ENCODE data around the gene OCIAD1.
A peak's percentile ranks its signal among the peaks of the same experiment; 100 is the strongest.
"Not testable (repeated sequence)": the region's sequence is repeated elsewhere in the genome, so short reads cannot be mapped to it uniquely, and the experiment has no call there.

Gene OCIAD1, protein sequence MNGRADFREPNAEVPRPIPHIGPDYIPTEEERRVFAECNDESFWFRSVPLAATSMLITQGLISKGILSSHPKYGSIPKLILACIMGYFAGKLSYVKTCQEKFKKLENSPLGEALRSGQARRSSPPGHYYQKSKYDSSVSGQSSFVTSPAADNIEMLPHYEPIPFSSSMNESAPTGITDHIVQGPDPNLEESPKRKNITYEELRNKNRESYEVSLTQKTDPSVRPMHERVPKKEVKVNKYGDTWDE

DNA sequence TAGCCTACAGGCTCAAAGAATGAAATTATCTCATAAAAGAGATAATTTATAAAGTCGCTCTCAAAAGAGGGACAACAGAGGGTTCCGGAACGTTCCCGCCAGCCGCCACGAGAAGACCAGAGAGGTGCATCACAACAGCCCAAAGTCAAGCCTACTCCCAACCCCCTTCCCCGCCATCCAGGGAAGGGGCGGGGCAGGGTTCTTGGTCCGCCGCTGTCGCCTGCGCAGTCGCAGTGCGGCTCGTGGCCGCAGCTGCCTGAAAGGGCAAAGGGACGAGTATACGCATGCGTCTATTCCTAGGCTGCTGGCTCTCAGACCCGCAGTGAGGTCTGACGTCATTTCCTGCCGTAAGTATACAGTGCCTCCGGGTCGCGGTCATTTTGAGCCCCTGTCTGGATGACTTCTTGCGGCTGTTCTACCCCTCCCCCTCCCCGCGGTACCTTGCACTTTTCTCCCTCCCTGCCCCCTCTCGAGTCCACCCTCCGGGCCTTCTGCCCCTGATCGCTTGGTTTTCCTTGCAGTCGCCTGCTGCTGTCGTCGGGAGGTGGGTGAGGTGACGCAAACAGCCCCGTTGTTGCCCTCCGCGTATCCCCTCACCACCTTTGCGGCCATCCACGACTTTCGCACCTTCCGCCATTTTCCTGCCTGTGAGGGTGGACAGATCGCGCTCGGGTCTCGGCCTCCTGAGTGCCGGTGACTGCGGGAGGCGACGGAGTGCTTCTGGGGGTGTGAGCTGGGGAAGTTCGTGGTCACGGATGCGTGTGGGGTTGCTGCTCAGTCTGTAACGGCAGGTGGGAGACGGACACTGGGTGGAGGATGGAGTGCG, at the start of gene OCIAD1:
Gene OCIAD1, plus strand, starts transcription at position 383 of the 826 bp plus-strand sequence. CDS start 1,537 bp downstream, outside the sequence.
- peak; percentile 90 for DNase-seq

DNA sequence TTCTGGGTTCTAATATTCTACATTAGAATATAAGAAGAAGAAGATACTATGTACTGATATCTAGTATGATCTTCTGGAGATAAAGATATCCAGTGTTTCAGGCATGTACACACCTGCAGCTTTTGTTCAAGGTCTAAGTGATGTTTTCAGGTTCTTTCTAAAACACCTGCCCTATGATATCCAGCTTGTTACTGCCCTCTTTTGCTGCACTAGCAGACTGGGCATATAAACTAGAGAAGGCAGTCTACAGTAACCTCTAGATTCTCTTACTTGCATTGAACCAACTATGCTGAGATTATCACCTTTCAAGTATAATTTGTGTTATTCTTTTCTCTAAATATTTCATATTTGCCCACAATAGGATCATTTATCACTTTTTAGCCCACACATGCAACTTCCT, 48.9 kb upstream of the OCIAD1 start:
- DNase-seq: no peak

DNA sequence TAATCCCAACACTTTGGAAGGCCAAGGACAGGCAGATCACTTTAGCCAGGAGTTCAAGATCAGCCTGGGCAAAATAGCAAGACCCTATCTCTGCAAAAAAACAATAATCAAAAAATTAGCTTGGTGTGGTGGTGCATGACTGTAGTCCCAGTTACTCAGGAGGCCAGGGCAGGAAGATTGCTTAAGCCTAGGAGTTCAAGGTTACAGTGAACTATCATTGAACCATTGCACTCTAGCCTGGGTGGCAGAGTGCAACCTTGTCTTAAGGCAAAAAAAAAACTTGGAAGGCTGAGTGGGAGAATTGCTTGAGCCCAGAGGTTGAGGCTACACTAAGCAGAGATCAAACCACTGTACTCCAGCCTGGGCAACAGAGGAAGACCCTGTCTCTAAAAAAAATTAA, 45.6 kb upstream of the OCIAD1 start:
- no peak for DNase-seq

DNA sequence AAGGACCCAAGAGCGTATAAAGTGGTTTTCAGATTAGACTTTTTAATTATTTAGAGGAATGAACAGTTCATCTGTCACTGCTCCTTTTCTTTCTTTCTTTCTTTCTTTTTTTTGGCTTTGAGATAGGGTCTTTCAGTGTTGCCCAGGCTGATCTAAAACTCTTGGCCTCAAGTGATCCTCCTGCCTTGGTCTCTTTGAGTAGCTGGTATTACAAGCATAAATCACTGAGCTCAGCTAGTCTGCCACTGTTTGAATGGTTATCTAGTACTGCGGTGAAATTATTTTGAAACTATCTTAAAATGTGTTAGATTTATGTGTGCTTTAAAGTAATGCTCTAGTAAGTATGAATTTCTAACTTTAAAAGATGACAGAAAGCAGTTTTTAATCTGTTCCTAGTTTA, 44.3 kb upstream of the OCIAD1 start:
- DNase-seq: no peak

DNA sequence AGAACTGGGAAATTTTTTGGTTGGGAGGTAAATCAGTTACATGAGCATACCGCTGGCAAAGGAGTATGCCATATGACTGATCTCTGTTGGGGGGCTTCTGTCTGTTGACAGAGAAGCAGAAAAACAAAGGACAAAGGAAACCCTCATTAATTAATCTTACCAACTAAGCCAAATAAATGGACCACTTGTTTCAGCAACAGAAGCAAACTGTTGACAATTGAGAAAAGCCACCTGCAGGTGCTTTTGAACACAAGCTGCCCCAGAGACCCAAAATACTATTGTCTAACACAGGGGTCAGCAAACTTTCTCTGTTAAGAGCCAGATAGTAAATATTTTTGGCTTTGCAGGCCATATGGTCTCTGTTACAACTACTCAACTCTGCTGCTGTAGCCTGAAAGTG, 43.8 kb upstream of the OCIAD1 start:
- DNase-seq: no peak

DNA sequence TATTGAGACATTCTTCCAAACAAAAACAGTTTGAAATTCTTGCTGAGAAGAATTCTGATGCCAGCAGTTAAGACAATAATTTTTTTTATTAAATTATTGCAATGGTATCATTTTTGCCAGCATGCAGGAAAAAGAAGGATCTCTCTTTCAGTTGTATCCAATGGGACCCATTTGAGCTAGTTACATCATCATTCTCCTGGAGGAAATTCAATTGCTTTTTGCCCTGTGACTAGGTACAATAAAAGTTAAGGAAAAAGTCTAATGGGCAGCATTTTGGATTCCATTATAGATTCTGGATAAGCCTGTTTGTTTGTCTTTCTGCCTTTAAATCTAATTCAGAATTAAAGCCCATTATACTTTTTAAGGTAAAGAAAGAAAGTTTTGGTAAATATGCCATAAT, 40.3 kb upstream of the OCIAD1 start:
- DNase-seq: no peak

DNA sequence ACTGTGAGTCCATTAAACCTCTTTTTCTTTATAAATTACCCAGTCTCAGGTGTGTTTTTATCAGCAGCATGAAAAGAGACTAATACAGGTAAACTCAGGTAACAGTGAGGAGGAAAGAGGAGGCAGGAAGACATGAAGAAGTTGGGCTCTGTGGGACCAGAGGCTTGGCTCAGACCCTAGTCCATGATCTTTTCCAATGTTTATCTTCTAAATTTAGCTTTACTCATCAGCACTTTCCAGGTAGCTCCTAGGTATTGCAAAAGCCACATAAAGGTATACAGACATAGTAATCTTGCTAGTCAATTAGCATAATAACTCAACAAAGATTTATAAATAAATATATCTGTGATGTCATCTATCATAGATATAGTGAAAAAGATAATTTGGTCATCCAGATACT, 39.6 kb upstream of the OCIAD1 start:
- no peak for DNase-seq

DNA sequence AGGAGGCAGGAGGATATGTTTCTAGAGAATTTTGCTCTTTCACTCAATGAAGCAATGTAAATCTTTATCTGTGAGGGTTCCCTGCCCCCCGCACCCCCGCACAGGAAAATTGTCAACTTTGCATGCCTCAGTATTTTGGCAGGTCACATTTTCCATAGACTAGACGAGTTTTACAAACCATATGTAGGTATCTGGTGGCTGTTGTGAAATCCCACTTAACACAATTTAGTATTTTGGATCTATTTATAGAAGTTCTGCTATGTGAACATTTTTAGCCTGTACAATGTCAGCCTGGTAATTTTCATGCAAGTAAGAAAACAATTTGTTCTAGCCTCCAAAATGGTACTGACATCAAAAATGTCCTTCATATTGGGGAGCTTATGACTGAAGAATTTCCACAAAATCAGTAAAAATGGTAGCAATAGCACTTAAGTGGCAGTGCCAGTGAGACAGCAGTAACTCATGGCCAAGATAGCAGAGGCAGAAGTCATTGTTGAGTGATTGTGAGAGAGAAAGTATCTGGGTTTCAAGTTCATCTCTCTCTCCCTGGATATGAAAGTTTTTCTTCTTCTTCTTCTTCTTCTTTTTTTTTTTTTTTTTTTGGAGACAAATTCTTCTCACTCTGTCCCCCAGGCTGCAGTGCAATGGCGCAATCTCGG, 38.4 kb upstream of the OCIAD1 start:
- DNase-seq: no peak

DNA sequence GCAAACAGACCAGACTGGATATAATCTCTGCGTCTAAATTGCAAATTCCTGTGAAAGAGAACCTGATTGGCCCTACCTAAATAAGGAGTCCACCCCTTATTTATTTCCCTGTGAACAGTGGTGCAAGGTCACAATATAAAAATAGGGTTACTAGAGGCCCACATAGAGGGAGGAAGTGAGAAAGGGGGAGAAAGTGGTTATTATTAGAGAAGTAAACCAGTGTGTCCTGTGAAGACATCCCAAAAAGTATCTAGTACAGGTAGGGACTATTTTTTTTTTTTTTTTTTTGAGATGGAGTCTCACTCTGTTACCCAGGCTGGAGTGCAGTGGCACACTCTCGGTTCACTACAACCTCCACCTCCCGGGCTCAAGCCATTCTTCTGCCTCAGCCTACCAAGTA, 35.8 kb upstream of the OCIAD1 start:
- DNase-seq: no peak

DNA sequence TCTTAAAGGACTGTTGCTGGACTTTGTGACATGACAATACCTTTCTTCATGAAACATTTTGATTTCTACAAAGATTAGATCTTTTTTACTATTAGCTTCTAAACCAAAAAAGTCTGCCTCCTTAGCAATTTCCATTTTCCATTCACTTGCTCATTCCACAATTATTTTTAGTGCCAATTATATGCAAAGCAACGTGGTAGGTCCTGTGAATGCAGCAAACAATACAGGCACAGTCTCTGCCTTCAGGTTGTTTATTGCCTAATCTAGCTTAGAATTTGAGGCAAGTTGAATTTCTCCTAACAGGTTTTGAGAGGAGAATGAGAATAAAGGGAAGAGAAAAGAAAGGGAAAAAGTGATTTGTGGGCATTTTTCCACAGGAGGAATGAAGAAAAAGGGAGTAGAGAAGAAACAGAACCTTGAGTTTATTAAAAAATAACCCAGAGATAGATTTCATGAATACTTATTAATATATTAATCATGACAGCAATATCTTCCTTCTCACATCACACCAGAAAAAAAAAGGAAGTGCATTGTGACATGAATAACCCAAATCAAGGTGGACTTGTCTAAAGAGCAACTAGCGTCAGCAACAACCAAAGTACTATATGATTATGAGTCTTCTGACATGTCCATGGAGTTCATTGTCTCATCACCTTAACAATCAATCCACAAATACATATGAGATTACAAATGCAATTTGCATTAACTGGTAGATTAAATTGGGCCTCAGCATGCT, 34.5 kb upstream of the OCIAD1 start:
- no peak for DNase-seq

DNA sequence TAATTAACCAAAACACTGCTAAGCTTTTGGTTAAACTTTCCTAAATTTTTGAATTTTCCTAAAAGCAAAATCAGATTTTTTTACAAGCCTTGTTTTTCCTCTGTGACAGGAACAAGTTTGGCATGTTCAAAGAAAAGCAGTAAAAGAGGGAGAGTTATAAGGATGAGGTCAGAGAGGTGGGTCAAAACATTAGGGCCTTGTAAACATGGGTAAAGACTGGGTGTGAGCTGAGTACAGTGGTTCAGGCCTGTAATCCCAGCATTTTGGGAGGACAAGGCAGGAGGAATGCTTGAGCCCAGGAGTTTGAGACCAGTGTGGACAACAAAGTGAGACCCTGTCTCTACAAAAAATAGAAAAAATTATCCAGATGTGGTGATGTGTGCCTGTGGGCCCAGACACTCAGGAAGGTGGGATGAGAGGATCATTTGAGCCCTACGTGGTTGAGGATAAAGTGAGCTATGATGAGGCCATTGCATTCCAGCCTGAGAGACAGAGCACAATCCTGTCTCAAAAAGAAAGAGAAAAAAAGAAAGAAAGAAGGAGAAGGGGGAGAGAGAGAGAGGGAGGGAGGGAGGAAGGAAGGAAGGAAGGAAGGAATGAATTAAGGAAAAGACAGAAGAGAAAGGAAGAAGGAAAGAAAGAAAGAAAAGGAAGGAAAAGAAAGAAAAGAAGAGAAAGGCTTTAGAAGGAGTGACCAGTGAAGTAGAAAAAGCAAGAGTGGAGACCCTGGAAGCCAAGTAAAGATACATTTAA, 33.8 kb upstream of the OCIAD1 start:
- no peak for DNase-seq

DNA sequence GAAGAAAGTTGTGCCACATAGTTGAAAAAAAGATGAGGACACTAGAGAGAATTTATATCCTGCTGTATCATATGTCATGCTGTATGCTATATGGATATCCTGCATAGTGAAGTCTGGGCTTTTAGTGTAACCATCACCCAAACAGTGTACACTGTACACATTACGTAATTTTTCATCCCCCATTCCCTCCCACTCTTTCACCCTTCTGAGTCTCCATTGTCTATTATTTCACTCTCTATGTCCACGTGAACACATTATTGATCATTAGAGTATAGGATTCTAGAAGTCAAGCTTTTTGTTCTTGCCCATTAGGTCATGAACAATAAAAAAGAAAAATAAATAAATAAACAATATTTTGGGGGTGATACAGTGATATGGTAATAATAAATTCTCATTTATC, 32.8 kb upstream of the OCIAD1 start:
- no peak for DNase-seq

DNA sequence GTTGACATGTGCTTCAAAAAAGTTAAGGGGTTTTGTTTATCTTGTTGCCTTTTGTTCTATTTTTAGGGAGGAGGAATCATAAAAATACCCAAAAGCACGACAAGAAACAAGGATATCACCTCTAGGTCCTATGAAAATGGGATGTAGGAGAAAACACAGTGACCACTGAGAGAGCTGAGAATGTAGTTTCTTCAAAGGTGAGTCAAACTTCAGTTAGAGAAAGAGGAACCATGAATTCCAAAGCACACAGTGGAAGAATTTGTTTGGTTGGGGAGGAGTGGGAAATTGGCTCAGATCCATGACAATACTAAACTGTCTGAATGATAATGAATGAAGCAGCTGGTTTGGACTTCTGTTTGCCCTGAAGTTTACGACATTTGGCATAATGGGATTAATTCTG, 31.7 kb upstream of the OCIAD1 start:
- DNase-seq: no peak

DNA sequence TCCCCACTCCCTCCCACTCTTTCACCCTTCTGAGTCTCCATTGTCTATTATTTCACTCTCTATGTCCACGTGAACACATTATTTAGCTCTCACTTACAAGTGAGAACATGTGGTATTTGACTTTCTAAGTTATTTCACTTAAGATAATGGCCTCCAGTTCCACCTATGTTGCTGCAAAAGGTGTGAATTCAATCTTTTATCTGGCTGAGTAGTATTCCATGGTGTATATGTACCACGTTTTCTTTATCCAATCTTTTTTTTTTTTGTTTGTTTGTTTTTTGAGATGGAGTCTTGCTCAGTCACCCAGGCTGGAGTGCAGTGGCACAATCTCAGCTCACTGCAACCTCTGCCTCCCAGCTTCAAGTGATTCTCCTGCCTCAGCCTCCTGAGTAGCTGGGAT, 30.7 kb upstream of the OCIAD1 start:
- DNase-seq: not testable (repeated sequence)

DNA sequence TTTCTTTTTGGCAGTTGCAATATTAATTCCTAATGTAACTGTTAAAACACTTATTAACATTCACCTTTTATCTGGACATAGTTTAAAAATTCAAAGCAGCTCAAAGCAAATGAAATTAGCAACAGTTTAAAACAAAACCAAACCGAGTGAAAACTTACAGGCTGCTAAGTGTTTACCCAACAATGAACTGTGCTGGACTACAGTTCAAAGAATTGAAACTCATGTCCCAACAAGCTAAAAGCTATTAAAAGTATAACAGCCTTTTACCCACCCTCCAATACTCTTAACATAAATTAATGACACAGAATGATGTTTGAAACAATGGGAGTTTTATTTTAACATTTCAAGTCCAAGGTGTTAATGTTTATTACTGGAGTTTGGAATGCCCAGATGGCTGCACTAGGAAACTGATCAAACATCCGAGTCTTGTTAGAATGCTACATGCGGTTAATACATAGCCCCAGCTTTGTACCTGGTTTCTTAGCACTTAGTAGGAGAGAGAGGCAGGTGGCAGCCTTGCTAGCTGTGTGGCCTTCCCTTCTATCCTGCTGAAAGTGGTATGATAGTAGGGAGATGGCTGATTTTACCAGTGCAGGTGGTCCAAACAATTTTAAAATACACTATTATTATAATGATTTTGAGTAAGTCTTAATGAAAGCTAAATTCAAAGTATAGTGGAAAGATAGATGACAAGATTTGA, 29.7 kb upstream of the OCIAD1 start:
- DNase-seq: no peak

DNA sequence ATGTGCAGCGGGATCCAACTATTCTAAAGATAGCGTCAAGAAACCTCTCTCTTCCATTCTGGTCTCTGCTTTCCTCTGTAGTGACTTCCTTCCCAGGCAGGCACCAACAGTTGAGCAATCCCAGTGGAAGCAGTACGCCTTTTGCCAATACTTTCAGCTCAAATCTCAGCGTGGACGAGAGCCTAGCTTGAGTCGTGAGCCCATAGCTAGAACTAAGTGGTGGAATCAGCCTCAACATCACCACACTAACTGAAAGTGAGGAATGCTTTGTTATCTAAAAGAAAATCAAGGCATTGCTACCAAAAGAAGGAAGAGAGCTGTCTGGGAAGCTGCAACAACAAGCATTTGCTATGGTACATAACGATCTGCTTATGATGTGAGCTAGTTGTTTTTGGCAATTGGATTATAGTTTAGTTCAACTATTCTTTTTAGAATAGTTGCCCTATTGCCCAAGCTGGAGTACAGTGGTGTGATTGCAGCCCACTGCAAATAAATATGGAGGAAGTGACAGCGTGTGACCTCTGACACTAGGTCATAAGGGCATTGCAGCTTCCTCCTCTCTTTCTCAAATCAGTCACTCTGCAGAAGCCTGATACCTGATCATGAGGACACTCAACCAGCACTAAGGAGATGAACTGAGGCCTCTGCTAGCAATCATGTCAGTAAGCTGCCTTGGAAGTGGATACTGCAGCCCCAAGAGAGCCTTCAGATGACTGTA, 26.1 kb upstream of the OCIAD1 start:
- DNase-seq: no peak

DNA sequence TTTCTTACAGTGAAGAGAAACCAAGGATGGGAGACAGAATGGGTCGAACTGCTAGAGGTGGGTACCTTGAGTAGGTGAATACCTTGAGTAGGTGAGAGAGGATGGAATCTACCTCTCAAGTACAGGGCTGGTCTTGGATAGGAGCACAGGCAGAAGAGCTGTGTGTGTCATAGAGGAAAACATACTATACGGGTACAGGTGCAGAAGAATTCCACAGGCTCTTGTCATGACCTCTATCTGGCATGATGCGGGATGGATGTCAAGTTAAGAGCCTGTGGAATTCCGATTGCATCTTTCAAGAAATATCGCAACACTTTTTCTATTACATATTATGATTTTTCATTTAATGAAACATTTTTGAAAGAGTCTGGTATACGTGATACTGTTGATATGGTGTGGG, 18.0 kb upstream of the OCIAD1 start:
- no peak for DNase-seq

DNA sequence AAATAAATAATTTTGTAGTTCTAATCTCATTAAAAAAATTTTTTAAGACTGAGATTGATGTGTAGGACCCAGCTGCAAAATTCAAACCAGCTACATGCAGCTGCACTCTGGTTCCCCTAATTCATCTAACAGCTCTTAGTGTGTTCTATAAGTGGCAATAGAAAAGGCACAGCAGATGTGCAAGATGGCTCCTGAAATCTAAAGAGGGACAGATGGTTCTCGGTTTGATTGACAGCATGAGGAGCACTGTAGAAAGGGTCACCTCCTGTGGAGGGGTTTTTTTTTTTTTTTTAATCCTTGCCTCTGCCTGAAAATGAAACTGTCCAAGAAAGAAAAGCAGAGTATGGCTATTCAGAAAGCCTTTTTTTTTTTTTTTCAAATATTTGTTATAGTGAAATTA, 16.9 kb upstream of the OCIAD1 start:
- DNase-seq: no peak

DNA sequence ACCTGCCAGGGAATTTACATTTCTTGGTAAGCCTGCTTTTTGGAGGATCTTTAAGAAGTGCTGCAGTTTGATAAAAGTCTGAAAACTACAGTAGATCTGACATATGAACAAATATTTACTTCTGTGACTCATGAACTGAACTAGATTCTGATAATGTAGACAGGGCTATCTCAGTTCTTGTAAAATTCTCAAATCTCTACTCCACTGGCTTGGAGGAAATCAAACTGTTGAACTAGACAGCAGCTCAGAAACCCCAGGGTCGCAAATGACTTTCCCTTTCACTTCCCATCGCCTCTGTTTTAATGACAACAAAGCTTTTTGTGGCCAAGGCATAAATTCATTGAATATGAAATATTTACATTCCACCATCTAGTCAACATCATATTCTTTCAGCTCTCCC, 15.4 kb upstream of the OCIAD1 start:
- no peak for DNase-seq

DNA sequence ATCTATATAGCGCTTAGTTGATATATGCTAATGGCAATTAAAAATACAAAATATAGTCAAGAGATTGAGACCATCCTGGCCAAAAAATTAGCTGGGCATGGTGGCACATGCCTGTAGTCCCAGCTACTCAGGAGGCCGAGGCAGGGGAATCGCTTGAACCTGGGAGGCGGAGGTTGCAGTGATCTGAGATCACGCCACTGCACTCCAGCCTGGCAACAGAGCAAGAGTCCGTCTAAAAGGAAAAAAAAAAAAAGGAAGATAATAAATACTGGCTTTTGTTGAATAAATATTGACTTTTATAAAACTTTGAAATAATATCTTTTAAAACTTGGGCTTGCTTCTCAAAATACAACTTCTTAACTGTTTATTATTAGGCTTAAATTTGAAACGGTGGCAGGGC, 14.6 kb upstream of the OCIAD1 start:
- DNase-seq: not testable (repeated sequence)

DNA sequence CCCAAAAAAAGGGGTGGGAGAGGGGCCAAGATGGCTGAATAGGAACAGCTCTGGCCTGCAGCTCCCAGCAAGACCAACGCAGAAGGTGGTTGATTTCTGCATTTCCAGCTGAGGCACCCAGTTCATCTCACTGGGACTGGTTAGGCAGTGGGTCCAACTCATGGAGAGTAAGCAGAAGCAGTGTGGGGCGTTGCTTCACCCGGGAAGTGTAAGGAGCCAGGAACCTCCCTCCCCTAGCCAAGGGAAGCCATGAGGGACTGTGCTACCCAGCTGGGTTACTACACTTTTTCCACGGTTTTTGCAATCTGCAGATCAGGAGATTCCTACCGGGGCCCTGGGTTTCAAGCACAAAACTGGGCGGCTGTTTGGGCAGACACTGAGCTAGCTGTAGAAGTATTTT, 13.9 kb upstream of the OCIAD1 start:
- no peak for DNase-seq
